Measurements from ENCODE around the gene UQCR10.

UQCR10 gene

DNA sequence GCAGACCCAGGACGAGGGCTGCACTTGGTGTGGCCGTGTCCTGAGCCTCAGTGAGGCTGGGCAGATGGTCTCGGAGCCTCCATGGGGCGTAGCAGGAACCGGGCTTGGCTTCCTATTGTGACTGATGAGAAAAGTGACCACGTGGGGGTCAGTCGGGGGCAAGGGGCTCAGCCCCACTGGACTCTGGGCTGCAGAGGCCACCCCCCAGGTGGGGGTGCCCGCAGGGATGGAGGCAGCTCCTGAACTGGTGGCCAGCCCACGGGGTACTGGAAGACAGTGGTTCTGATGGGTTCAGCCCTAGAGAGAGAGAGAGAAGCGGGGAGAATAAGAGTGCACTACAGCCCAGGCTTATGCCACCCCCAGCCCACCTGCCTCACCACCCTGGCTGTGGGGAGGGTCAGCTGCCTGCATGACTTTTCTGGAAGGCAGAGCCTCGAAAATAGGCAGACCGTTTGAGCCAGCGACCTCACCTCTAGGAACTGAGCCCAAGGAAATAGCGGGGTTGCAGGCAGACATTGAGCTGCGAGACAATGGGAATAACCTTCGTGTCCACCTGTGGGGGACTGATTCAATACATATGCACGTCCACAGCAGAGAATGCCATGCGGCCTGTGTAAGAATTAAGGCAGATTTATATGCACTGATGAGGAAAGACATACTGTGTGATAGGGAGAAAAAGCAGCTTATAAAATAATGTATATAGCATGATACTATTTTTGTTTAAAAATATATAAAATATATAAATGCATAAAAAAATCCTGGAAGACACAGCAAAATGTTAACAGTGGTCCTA, 35.9 kb upstream of the UQCR10 start:
- Histone ChIP-seq H3K4me3 (no peak overlapping the region), H3K27ac (no peak overlapping the region)
- TF ChIP-seq, protein P1, sequence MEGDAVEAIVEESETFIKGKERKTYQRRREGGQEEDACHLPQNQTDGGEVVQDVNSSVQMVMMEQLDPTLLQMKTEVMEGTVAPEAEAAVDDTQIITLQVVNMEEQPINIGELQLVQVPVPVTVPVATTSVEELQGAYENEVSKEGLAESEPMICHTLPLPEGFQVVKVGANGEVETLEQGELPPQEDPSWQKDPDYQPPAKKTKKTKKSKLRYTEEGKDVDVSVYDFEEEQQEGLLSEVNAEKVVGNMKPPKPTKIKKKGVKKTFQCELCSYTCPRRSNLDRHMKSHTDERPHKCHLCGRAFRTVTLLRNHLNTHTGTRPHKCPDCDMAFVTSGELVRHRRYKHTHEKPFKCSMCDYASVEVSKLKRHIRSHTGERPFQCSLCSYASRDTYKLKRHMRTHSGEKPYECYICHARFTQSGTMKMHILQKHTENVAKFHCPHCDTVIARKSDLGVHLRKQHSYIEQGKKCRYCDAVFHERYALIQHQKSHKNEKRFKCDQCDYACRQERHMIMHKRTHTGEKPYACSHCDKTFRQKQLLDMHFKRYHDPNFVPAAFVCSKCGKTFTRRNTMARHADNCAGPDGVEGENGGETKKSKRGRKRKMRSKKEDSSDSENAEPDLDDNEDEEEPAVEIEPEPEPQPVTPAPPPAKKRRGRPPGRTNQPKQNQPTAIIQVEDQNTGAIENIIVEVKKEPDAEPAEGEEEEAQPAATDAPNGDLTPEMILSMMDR (IDR thresholded peaks at IDR 0.05), result no peak
- DNase-seq (ENCODE audit: low spot score), result no peak

DNA sequence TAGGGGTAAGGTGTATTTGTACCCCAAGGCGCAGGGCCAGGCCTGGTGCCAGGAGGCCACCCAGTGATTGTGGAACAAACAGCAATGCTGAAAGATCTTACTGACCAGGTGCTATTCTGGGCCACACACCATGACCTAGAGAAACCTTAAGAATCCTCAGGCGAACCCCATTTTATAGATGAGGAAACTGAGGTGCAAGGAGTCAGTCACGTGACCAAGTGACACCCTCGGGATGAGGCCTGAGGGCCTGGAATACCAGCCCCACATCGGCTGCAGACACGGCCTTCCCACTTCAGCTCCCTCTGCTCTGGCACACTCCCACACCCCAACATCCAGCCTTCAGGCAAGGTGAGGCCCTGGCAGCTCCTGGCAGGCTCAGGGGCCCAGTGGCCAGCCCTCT, 34.3 kb upstream of the UQCR10 start:
- H3K27ac ChIP-seq, result no peak overlapping the region
- no peak for DNase-seq (ENCODE audit: low spot score)
- H3K4me3 ChIP-seq, result no peak overlapping the region

GRCh38 chr22:29733362-29734201, 33.6 kb upstream of the UQCR10 start:
- H3K27ac ChIP-seq, result no peak overlapping the region
- H3K4me3 ChIP-seq, result no peak overlapping the region
- DNase-seq (ENCODE audit: low spot score), result no peak
- TF ChIP-seq, protein P1 (IDR thresholded peaks at IDR 0.05), result no peak

More for the DNA sequence above, 34.3 kb upstream of the UQCR10 start:
- TF ChIP-seq, protein P1 (IDR thresholded peaks at IDR 0.05), result no peak

DNA sequence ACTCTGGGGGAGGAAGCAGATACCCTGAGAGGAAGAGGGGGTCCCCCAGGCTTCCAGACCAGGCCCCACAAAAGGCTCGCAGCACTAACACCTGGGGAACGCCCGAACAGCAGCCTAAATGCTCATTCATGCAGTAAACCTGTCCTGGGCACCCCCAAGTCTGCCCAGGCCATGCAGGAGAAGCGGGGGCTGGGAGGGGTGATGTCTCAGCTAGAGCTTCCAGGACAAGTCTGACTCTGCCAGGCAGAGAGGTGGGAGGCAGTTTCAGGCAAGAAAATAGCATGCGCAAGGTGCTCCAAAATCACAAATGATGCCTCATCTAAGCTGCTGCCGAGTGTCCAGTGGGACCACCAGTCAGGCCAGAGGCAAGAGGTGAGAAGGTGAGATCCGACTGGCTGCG, 32.8 kb upstream of the UQCR10 start:
- no peak for DNase-seq (ENCODE audit: low spot score)
- no peak overlapping the region for H3K27ac ChIP-seq
- TF ChIP-seq, protein P1 (IDR thresholded peaks at IDR 0.05), result no peak

GRCh38 chr22:29734838-29735237, 32.3 kb upstream of the UQCR10 start:
- H3K27ac ChIP-seq, result no peak overlapping the region
- TF ChIP-seq, protein P1 (IDR thresholded peaks at IDR 0.05), result no peak
- no peak overlapping the region for H3K4me3 ChIP-seq
- no peak for DNase-seq (ENCODE audit: low spot score)

More for the DNA sequence above, 32.8 kb upstream of the UQCR10 start:
- no peak overlapping the region for H3K4me3 ChIP-seq

GRCh38 chr22:29735416-29735815, 31.8 kb upstream of the UQCR10 start:
- DNase-seq (ENCODE audit: low spot score), result no peak
- no peak overlapping the region for H3K27ac ChIP-seq
- TF ChIP-seq, protein P1 (IDR thresholded peaks at IDR 0.05), result no peak

More at GRCh38 chr22:29735416-29735815, 31.8 kb upstream of the UQCR10 start:
- H3K4me3 ChIP-seq, result no peak overlapping the region
